Measurements from ENCODE around the gene OPRM1. TPM values are rescaled to one million over a fixed set of nuclear protein-coding genes. Genes with fewer than 3 reads are reported as not detected.
"Not testable (repeated sequence)": the region's sequence is repeated elsewhere in the genome, so short reads cannot be mapped to it uniquely, and the experiment has no call there.

Gene OPRM1
- polyA plus RNA-seq, 3 donors, result not detected

- 59 to 74% (median 70%) methylated on average over 1 of the region's 1 CpG for WGBS, 3 donors
- no peak overlapping the region for H3K27ac ChIP-seq (ENCODE audit: low read depth, low read length)
These were observed 32.2 kb downstream of the OPRM1 start for GRCh38 chr6:154071236-154071635.

- H3K27ac ChIP-seq (ENCODE audit: low read depth, low read length), result no peak overlapping the region
- 74 to 88% (median 76%) methylated on average over 1 of the region's 1 CpG for WGBS, 3 donors
These were observed 32.7 kb downstream of the OPRM1 start for GRCh38 chr6:154071711-154072110.

- WGBS, 3 donors, result 71 to 94% (median 82%) methylated on average over 2 of the region's 2 CpGs
- not testable (repeated sequence) for H3K27ac ChIP-seq (ENCODE audit: low read depth, low read length)
These were observed 39.6 kb downstream of the OPRM1 start for GRCh38 chr6:154078596-154078995.

GRCh38 chr6:154080461-154081189 is 41.6 kb downstream of the OPRM1 start:
- no peak overlapping the region for H3K27ac ChIP-seq (ENCODE audit: low read depth, low read length)
- 68 to 80% (median 71%) methylated on average over 8 of the region's 8 CpGs for WGBS, 3 donors

GRCh38 chr6:154086510-154086909 is 47.5 kb downstream of the OPRM1 start:
- H3K27ac ChIP-seq (ENCODE audit: low read depth, low read length), result no peak overlapping the region
- 52 to 67% (median 66%) methylated on average over 3 of the region's 3 CpGs for WGBS, 3 donors

- 58 to 65% (median 59%) methylated on average over 5 of the region's 5 CpGs for WGBS, 3 donors
- no peak overlapping the region for H3K27ac ChIP-seq (ENCODE audit: low read depth, low read length)
These were observed 53.4 kb downstream of the OPRM1 start for GRCh38 chr6:154092326-154092962.

GRCh38 chr6:154093231-154094044 is 54.4 kb downstream of the OPRM1 start:
- WGBS, 3 donors, result 62 to 78% (median 65%) methylated on average over 8 of the region's 8 CpGs
- no peak overlapping the region for H3K27ac ChIP-seq (ENCODE audit: low read depth, low read length)

- WGBS, 3 donors, result 86 to 93% (median 92%) methylated on average over 5 of the region's 5 CpGs
- H3K27ac ChIP-seq (ENCODE audit: low read depth, low read length), result no peak overlapping the region
These were observed 56.5 kb downstream of the OPRM1 start for GRCh38 chr6:154095571-154095970.

- 81 to 88% (median 87%) methylated on average over 7 of the region's 7 CpGs for WGBS, 3 donors
- no peak overlapping the region for H3K27ac ChIP-seq (ENCODE audit: low read depth, low read length)
These were observed 57.3 kb downstream of the OPRM1 start for GRCh38 chr6:154096316-154096715.

GRCh38 chr6:154096834-154097233 is 57.8 kb downstream of the OPRM1 start:
- 69 to 75% (median 75%) methylated on average over 3 of the region's 3 CpGs for WGBS, 3 donors
- H3K27ac ChIP-seq (ENCODE audit: low read depth, low read length), result no peak overlapping the region

- WGBS, 3 donors, result 75 to 90% (median 87%) methylated on average over 4 of the region's 4 CpGs
- no peak overlapping the region for H3K27ac ChIP-seq (ENCODE audit: low read depth, low read length)
These were observed 60.2 kb downstream of the OPRM1 start for GRCh38 chr6:154099211-154099610.

GRCh38 chr6:154106251-154106650 is 67.2 kb downstream of the OPRM1 start:
- no peak overlapping the region for H3K27ac ChIP-seq (ENCODE audit: low read depth, low read length)
- 89 to 97% (median 91%) methylated on average over 2 of the region's 2 CpGs for WGBS, 3 donors

- WGBS, 3 donors, result 85 to 100% (median 95%) methylated on average over 1 of the region's 1 CpG
- H3K27ac ChIP-seq (ENCODE audit: low read depth, low read length), result no peak overlapping the region
These were observed 72.0 kb downstream of the OPRM1 start for GRCh38 chr6:154111025-154111424.

- H3K27ac ChIP-seq (ENCODE audit: low read depth, low read length), result no peak overlapping the region
- WGBS, 3 donors, result 79 to 87% (median 87%) methylated on average over 2 of the region's 2 CpGs
These were observed 73.3 kb downstream of the OPRM1 start for GRCh38 chr6:154112181-154112809.

- H3K27ac ChIP-seq (ENCODE audit: low read depth, low read length), result no peak overlapping the region
- 83 to 90% (median 87%) methylated on average over 3 of the region's 3 CpGs for WGBS, 3 donors
These were observed 74.4 kb downstream of the OPRM1 start for GRCh38 chr6:154113392-154113791.

GRCh38 chr6:154117485-154117884 is 78.4 kb downstream of the OPRM1 start:
- WGBS, 3 donors, result 64 to 78% (median 68%) methylated on average over 4 of the region's 4 CpGs
- no peak overlapping the region for H3K27ac ChIP-seq (ENCODE audit: low read depth, low read length)

GRCh38 chr6:154122195-154122925 is 83.3 kb downstream of the OPRM1 start:
- WGBS, 3 donors, result 74 to 92% (median 90%) methylated on average over 2 of the region's 2 CpGs

More at GRCh38 chr6:154122195-154122925, 83.3 kb downstream of the OPRM1 start:
- no peak overlapping the region for H3K27ac ChIP-seq (ENCODE audit: low read depth, low read length)
